ENCODE results near the gene CFAP221. TPM values are rescaled to one million over a fixed set of nuclear protein-coding genes. Genes with fewer than 3 reads are reported as not detected.

Gene CFAP221
- total RNA-seq, 3 donors from 2014 or later = 0.98 to 3.5 TPM; not detected in 1

DNA sequence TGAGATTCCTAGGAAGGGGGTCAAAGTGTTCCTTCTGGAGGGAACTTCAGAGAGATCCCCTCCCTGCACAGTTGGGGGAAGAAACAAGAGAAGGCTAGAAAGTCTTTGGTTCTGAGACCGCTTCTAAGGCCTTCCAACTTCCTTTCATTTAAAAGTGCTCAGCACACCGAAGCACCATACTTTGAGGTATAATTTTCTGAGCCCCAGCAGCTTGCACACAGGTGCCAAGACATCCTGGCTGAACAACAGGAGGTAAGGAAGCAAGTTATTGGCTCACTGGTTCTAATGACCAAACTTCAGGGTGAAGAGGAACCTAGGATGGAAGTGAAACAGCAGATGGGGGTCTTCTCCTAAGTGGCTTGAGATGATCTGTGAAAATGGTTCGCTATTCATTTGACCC is 154.0 kb downstream of the CFAP221 start:
- H3K4me3 ChIP-seq = no peak overlapping the region
- H3K27ac ChIP-seq = no peak overlapping the region
- no peak for DNase-seq (ENCODE audit: low spot score in 2 of 2)
- TF ChIP-seq POLR2AphosphoS5 (IDR thresholded peaks at IDR 0.05) (no peak), POLR2A (IDR thresholded peaks at IDR 0.05) (no peak)
- H3K27me3 ChIP-seq = no peaks in the 10 kb centered on the region
- no peaks in the 10 kb centered on the region for H3K36me3 ChIP-seq
- no peaks in the 10 kb centered on the region for H3K9me3 ChIP-seq
- peaks cover 4 to 30% of the 10 kb centered on the region in 2 donors for H3K4me1 ChIP-seq
- intact Hi-C loops (cut with DNase I; ENCODE audit: low total_unique reads) = no loop called here

- DNase-seq (ENCODE audit: low spot score in 2 of 2) = no peak
- no peak overlapping the region for H3K4me3 ChIP-seq
- no peak overlapping the region for H3K27ac ChIP-seq
- TF ChIP-seq, protein P1, sequence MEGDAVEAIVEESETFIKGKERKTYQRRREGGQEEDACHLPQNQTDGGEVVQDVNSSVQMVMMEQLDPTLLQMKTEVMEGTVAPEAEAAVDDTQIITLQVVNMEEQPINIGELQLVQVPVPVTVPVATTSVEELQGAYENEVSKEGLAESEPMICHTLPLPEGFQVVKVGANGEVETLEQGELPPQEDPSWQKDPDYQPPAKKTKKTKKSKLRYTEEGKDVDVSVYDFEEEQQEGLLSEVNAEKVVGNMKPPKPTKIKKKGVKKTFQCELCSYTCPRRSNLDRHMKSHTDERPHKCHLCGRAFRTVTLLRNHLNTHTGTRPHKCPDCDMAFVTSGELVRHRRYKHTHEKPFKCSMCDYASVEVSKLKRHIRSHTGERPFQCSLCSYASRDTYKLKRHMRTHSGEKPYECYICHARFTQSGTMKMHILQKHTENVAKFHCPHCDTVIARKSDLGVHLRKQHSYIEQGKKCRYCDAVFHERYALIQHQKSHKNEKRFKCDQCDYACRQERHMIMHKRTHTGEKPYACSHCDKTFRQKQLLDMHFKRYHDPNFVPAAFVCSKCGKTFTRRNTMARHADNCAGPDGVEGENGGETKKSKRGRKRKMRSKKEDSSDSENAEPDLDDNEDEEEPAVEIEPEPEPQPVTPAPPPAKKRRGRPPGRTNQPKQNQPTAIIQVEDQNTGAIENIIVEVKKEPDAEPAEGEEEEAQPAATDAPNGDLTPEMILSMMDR (IDR thresholded peaks at IDR 0.05) = no peak
- no peak for TF ChIP-seq POLR2AphosphoS5 (IDR thresholded peaks at IDR 0.05)
- no peak for TF ChIP-seq POLR2A (IDR thresholded peaks at IDR 0.05)
- H3K9me3 ChIP-seq = no peaks in the 10 kb centered on the region
- no peaks in the 10 kb centered on the region for H3K27me3 ChIP-seq
- H3K4me1 ChIP-seq = peaks cover 4 to 30% of the 10 kb centered on the region in 2 donors
- intact Hi-C loops (cut with DNase I; ENCODE audit: low total_unique reads) = no loop called here
- no peaks in the 10 kb centered on the region for H3K36me3 ChIP-seq
These were observed 154.9 kb downstream of the CFAP221 start for GRCh38 chr2:119699016-119699606.

DNA sequence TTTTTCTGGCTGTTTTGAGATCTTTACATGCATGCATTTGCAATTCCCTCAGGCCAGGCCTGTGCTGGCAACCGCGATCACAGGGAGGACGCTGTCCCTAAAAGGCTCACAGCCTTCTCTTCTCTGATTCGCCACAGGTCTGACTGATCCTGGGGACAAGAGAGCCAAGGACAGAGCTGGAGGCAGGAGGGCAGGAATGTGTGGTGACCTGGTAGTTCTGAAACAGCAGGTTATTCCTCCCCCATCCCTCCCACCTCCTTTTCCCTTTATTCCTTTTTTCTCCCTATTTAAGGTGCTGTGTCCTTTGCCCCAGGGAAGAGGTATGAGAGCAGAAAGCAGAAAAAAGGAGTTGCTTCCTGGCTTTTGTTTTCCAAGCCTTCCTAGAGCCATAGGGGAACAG is 156.6 kb downstream of the CFAP221 start:
- TF ChIP-seq, protein P1 (IDR thresholded peaks at IDR 0.05) = no peak
- TF ChIP-seq POLR2A (IDR thresholded peaks at IDR 0.05) (no peak), POLR2AphosphoS5 (IDR thresholded peaks at IDR 0.05) (no peak)
- intact Hi-C loops (cut with DNase I; ENCODE audit: low total_unique reads) = no loop called here
- DNase-seq (ENCODE audit: low spot score in 2 of 2) = peak in 1 of 2 donors; percentile 57
- H3K4me3 ChIP-seq = no peak overlapping the region
- no peaks in the 10 kb centered on the region for H3K27me3 ChIP-seq
- H3K36me3 ChIP-seq = no peaks in the 10 kb centered on the region
- H3K4me1 ChIP-seq = peaks cover 0 to 14% of the 10 kb centered on the region in 2 donors
- peak overlapping the region; percentile 81 to 84 for H3K27ac ChIP-seq
- H3K9me3 ChIP-seq = peaks cover 0 to 5% of the 10 kb centered on the region in 2 donors

GRCh38 chr2:119701352-119701751 is 157.1 kb downstream of the CFAP221 start:
- DNase-seq (ENCODE audit: low spot score in 2 of 2) = no peak
- TF ChIP-seq, protein P1 (IDR thresholded peaks at IDR 0.05) = no peak
- no peak for TF ChIP-seq POLR2AphosphoS5 (IDR thresholded peaks at IDR 0.05)
- no peak for TF ChIP-seq POLR2A (IDR thresholded peaks at IDR 0.05)
- Histone ChIP-seq H3K4me1 (peaks cover 0 to 13% of the 10 kb centered on the region in 2 donors), H3K27ac (peak overlapping the region; percentile 81 to 84), H3K9me3 (peaks cover 0 to 5% of the 10 kb centered on the region in 2 donors), H3K27me3 (no peaks in the 10 kb centered on the region), H3K36me3 (no peaks in the 10 kb centered on the region), H3K4me3 (no peak overlapping the region)
- intact Hi-C loops (cut with DNase I; ENCODE audit: low total_unique reads) = no loop called here

GRCh38 chr2:119702203-119702917 is 158.1 kb downstream of the CFAP221 start:
- TF ChIP-seq POLR2A (IDR thresholded peaks at IDR 0.05) (no peak), POLR2AphosphoS5 (IDR thresholded peaks at IDR 0.05) (no peak)
- TF ChIP-seq, protein P1 (IDR thresholded peaks at IDR 0.05) = no peak
- intact Hi-C loops (cut with DNase I; ENCODE audit: low total_unique reads) = no loop called here
- DNase-seq (ENCODE audit: low spot score in 2 of 2) = no peak

More at GRCh38 chr2:119702203-119702917, 158.1 kb downstream of the CFAP221 start:
- no peaks in the 10 kb centered on the region for H3K36me3 ChIP-seq
- H3K9me3 ChIP-seq = peaks cover 0 to 5% of the 10 kb centered on the region in 2 donors
- peak overlapping the region; percentile 81 to 84 for H3K27ac ChIP-seq
- H3K4me3 ChIP-seq = no peak overlapping the region
- peaks cover 0 to 13% of the 10 kb centered on the region in 2 donors for H3K4me1 ChIP-seq
- H3K27me3 ChIP-seq = no peaks in the 10 kb centered on the region
